OCI-LY1 (cell line): ENCODE results near the gene ASH1L.
"Not testable (repeated sequence)": the region's sequence is repeated elsewhere in the genome, so short reads cannot be mapped to it uniquely, and the experiment has no call there.

Experiments used
- CTCF ChIP-seq: fragments of 200-600 bp; sonication (generic), shearing (Covaris generic); IDR thresholded peaks from 2 replicates; pipeline ENCODE4 v1.5.1; 2017; ENCODE audit warnings: mild to moderate bottlenecking, antibody characterized with exemption, low read length, moderate library complexity, mixed read lengths
- EZH2 ChIP-seq: fragments of 200-600 bp; sonication (generic), shearing (Covaris generic); IDR thresholded peaks from 2 replicates; pipeline ENCODE4 v1.8.0; 2017; ENCODE audit warnings: borderline replicate concordance, mixed run types, mild to moderate bottlenecking, antibody characterized with exemption, low read length, moderate library complexity, mixed read lengths

GRCh38 chr1:155385836-155386235 lies 176.8 kb downstream of the ASH1L start:
- TF ChIP-seq EZH2, CTCF: not testable (repeated sequence)
